ENCODE data around the gene LSAMP.

The LSAMP gene

DNA sequence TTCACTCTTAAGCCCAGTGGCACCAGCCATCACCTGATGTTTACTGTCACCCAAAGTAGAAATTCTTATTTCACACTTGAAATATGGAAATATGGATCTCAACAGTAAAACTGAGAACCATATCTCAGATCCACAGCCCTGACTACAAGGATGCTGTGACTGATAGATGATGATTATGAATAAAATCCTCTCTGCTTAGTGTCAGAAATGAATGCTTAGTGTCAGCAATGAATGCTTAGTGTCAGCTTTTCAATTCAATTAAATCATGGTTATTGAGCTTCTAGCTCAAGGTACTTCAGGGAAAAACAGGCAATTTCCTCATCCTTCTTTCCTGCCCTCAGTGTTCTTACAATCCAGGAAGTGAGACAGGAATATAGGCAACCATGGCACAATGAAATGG lies 392.3 kb downstream of the LSAMP start:
- Histone ChIP-seq H3K9ac (ENCODE audit: low read depth, low read length) (no peak overlapping the region), H3K4me3 (ENCODE audit: low read depth, low read length) (no peak overlapping the region), H3K27me3 (ENCODE audit: control insufficient read depth, insufficient read depth, low read length) (no peaks in the 10 kb centered on the region), H3K36me3 (ENCODE audit: control insufficient read depth, insufficient read depth, low read length) (no peaks in the 10 kb centered on the region), H3K4me1 (ENCODE audit: control insufficient read depth, insufficient read depth, low read length) (peaks cover 4% of the 10 kb centered on the region), H3K9me3 (ENCODE audit: control insufficient read depth, insufficient read depth, low read length) (no peaks in the 10 kb centered on the region)

DNA sequence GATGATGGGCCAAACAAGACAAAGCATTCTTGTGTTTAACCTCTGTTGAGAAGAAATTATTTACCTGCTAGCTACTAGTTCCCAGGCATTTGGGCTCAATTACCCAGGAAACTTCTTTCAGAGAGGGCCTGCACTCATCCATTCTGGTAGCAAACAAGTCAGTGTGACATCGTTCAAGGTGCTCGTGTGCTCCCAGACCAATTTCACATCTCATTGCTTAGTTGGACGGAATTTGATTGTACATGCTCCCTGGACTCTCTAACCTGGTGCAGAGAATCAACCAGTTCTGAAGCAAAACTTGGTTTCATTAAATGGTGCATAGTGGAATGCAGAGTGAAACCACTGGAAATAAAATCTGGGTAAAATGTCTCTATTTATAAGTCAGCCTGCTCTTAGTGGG lies 392.7 kb downstream of the LSAMP start:
- Histone ChIP-seq H3K4me1 (ENCODE audit: control insufficient read depth, insufficient read depth, low read length) (peaks cover 4% of the 10 kb centered on the region), H3K27me3 (ENCODE audit: control insufficient read depth, insufficient read depth, low read length) (no peaks in the 10 kb centered on the region), H3K9ac (ENCODE audit: low read depth, low read length) (no peak overlapping the region), H3K9me3 (ENCODE audit: control insufficient read depth, insufficient read depth, low read length) (no peaks in the 10 kb centered on the region), H3K4me3 (ENCODE audit: low read depth, low read length) (no peak overlapping the region), H3K36me3 (ENCODE audit: control insufficient read depth, insufficient read depth, low read length) (no peaks in the 10 kb centered on the region)

DNA sequence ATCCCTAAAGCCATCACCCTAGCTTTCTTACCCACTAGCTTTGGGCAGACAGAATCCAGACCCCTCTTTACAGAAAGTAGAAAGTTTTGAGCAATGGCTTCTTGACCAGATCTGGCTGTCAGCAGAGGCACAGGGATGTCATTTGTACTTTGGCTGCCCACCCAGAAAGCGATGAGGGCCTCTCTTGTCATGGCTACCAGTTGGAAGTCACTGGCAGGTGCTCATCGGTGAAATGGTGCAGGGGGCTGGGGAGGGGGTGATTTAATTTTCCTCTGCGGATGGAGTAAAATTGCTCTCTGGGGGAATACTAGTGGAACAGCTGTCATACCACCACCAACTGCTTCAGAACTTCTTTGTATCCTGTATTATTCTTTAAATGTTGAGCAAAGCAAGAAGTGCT lies 393.7 kb downstream of the LSAMP start:
- H3K36me3 ChIP-seq (ENCODE audit: control insufficient read depth, insufficient read depth, low read length), result no peaks in the 10 kb centered on the region
- H3K27me3 ChIP-seq (ENCODE audit: control insufficient read depth, insufficient read depth, low read length), result no peaks in the 10 kb centered on the region
- peaks cover 4% of the 10 kb centered on the region for H3K4me1 ChIP-seq (ENCODE audit: control insufficient read depth, insufficient read depth, low read length)
- H3K9ac ChIP-seq (ENCODE audit: low read depth, low read length), result no peak overlapping the region
- H3K4me3 ChIP-seq (ENCODE audit: low read depth, low read length), result no peak overlapping the region
- H3K9me3 ChIP-seq (ENCODE audit: control insufficient read depth, insufficient read depth, low read length), result no peaks in the 10 kb centered on the region

DNA sequence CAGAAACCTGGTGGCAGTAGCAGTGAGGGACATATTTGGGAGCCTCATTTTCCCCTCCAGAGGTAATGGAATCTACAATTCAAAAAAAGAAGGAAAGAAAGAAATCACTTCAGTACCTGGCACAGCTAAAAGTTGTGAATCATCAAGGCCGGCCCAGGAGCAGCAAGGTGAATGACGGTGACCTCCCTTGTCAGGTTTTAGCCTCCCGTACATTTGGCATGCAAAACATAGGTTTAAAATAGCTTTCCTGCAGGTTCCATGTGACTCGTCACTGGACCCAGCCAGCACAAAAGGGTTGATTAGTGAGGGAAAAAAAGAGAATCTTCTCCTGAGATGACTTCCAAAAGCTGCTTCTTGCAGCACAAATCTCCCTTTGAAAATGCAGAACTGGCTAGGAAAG lies 394.2 kb downstream of the LSAMP start:
- H3K4me1 ChIP-seq (ENCODE audit: control insufficient read depth, insufficient read depth, low read length), result peaks cover 4% of the 10 kb centered on the region
- no peaks in the 10 kb centered on the region for H3K9me3 ChIP-seq (ENCODE audit: control insufficient read depth, insufficient read depth, low read length)
- no peak overlapping the region for H3K4me3 ChIP-seq (ENCODE audit: low read depth, low read length)
- H3K36me3 ChIP-seq (ENCODE audit: control insufficient read depth, insufficient read depth, low read length), result no peaks in the 10 kb centered on the region
- H3K9ac ChIP-seq (ENCODE audit: low read depth, low read length), result no peak overlapping the region
- H3K27me3 ChIP-seq (ENCODE audit: control insufficient read depth, insufficient read depth, low read length), result no peaks in the 10 kb centered on the region

DNA sequence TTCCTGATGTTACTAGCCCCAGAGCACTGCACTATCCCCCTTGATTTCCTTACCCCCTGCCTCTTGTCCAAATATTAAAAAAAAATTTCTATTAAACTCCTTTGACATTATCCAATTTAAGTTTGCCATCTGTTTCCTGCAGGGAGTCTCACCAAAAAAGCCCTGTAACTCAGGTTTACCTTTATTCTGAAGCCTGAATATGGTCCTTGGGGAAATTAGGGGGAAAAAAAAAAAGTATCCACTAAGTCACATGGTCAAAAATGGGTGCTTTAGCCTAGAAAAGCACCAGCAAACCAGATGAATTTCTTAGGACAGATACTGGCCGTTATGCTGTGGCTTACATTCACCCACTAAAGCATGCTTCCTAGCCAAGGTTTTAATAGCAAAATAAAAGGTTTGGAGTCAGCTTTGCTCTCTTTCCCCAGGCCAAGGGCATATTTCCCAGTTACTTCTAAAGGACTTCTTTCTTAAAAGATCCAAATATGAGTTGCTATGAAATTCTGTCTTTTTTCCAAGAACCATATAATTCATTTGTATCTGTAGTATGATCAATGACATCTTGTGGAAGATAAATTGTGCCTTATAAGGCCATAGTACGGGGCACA lies 394.9 kb downstream of the LSAMP start:
- no peaks in the 10 kb centered on the region for H3K9me3 ChIP-seq (ENCODE audit: control insufficient read depth, insufficient read depth, low read length)
- no peak overlapping the region for H3K9ac ChIP-seq (ENCODE audit: low read depth, low read length)
- peaks cover 4% of the 10 kb centered on the region for H3K4me1 ChIP-seq (ENCODE audit: control insufficient read depth, insufficient read depth, low read length)
- H3K4me3 ChIP-seq (ENCODE audit: low read depth, low read length), result no peak overlapping the region
- no peaks in the 10 kb centered on the region for H3K36me3 ChIP-seq (ENCODE audit: control insufficient read depth, insufficient read depth, low read length)
- no peaks in the 10 kb centered on the region for H3K27me3 ChIP-seq (ENCODE audit: control insufficient read depth, insufficient read depth, low read length)

- Histone ChIP-seq H3K4me1 (ENCODE audit: control insufficient read depth, insufficient read depth, low read length) (peaks cover 4% of the 10 kb centered on the region), H3K36me3 (ENCODE audit: control insufficient read depth, insufficient read depth, low read length) (no peaks in the 10 kb centered on the region), H3K9ac (ENCODE audit: low read depth, low read length) (no peak overlapping the region), H3K4me3 (ENCODE audit: low read depth, low read length) (no peak overlapping the region), H3K9me3 (ENCODE audit: control insufficient read depth, insufficient read depth, low read length) (no peaks in the 10 kb centered on the region), H3K27me3 (ENCODE audit: control insufficient read depth, insufficient read depth, low read length) (no peaks in the 10 kb centered on the region)
Observed at GRCh38 chr3:116048991-116049390, 396.3 kb downstream of the LSAMP start.

GRCh38 chr3:116046350-116046749 lies 398.9 kb downstream of the LSAMP start:
- H3K9me3 ChIP-seq (ENCODE audit: control insufficient read depth, insufficient read depth, low read length), result no peaks in the 10 kb centered on the region
- peaks cover 3% of the 10 kb centered on the region for H3K4me1 ChIP-seq (ENCODE audit: control insufficient read depth, insufficient read depth, low read length)
- no peak overlapping the region for H3K9ac ChIP-seq (ENCODE audit: low read depth, low read length)
- no peaks in the 10 kb centered on the region for H3K36me3 ChIP-seq (ENCODE audit: control insufficient read depth, insufficient read depth, low read length)
- no peaks in the 10 kb centered on the region for H3K27me3 ChIP-seq (ENCODE audit: control insufficient read depth, insufficient read depth, low read length)
- no peak overlapping the region for H3K4me3 ChIP-seq (ENCODE audit: low read depth, low read length)

DNA sequence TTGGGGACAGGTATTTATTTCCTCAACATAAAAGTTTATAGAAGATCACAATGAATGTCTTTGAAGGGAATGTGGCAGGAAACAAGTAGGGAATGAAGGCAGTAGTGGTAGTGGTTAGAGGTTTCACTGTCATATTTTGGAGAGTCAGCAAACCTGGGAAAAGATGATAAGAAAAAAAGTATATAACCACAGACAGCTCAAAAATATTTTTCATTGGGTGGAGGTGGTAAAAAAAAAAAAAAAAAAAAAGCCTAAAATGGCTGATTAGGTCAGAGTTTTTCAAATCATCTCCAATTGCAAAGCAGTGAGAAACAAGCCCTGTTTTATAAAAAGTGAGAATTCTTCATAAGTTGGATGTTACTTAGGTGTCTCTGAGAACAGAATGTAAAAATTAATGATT lies 400.0 kb downstream of the LSAMP start:
- H3K4me1 ChIP-seq (ENCODE audit: control insufficient read depth, insufficient read depth, low read length), result no peaks in the 10 kb centered on the region
- no peak overlapping the region for H3K9ac ChIP-seq (ENCODE audit: low read depth, low read length)
- no peaks in the 10 kb centered on the region for H3K9me3 ChIP-seq (ENCODE audit: control insufficient read depth, insufficient read depth, low read length)
- H3K36me3 ChIP-seq (ENCODE audit: control insufficient read depth, insufficient read depth, low read length), result no peaks in the 10 kb centered on the region
- H3K27me3 ChIP-seq (ENCODE audit: control insufficient read depth, insufficient read depth, low read length), result no peaks in the 10 kb centered on the region
- H3K4me3 ChIP-seq (ENCODE audit: low read depth, low read length), result no peak overlapping the region

GRCh38 chr3:116040152-116040551 lies 405.1 kb downstream of the LSAMP start:
- no peak overlapping the region for H3K4me3 ChIP-seq (ENCODE audit: low read depth, low read length)
- no peaks in the 10 kb centered on the region for H3K9me3 ChIP-seq (ENCODE audit: control insufficient read depth, insufficient read depth, low read length)
- no peaks in the 10 kb centered on the region for H3K36me3 ChIP-seq (ENCODE audit: control insufficient read depth, insufficient read depth, low read length)
- H3K9ac ChIP-seq (ENCODE audit: low read depth, low read length), result no peak overlapping the region
- H3K27me3 ChIP-seq (ENCODE audit: control insufficient read depth, insufficient read depth, low read length), result no peaks in the 10 kb centered on the region
- no peaks in the 10 kb centered on the region for H3K4me1 ChIP-seq (ENCODE audit: control insufficient read depth, insufficient read depth, low read length)

DNA sequence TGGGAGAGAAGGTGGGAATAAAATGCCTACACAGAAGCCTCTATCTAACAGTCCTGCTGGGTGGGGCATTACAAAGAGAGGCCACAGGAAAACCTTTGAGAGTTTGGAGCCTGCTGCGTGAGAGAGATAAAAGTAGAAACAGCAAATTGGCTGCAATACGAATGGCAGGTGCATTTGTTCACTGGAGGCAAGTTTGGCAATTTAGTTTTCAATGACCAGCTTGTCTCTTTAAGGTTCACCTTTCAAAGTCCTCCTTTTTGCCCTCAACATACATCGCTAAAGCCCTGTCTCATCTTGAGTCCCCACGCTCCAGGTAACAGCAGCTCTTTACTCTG lies 405.7 kb downstream of the LSAMP start:
- peaks cover 1% of the 10 kb centered on the region for H3K4me1 ChIP-seq (ENCODE audit: control insufficient read depth, insufficient read depth, low read length)
- no peaks in the 10 kb centered on the region for H3K36me3 ChIP-seq (ENCODE audit: control insufficient read depth, insufficient read depth, low read length)
- H3K4me3 ChIP-seq (ENCODE audit: low read depth, low read length), result no peak overlapping the region
- no peaks in the 10 kb centered on the region for H3K27me3 ChIP-seq (ENCODE audit: control insufficient read depth, insufficient read depth, low read length)
- no peaks in the 10 kb centered on the region for H3K9me3 ChIP-seq (ENCODE audit: control insufficient read depth, insufficient read depth, low read length)
- H3K9ac ChIP-seq (ENCODE audit: low read depth, low read length), result no peak overlapping the region

DNA sequence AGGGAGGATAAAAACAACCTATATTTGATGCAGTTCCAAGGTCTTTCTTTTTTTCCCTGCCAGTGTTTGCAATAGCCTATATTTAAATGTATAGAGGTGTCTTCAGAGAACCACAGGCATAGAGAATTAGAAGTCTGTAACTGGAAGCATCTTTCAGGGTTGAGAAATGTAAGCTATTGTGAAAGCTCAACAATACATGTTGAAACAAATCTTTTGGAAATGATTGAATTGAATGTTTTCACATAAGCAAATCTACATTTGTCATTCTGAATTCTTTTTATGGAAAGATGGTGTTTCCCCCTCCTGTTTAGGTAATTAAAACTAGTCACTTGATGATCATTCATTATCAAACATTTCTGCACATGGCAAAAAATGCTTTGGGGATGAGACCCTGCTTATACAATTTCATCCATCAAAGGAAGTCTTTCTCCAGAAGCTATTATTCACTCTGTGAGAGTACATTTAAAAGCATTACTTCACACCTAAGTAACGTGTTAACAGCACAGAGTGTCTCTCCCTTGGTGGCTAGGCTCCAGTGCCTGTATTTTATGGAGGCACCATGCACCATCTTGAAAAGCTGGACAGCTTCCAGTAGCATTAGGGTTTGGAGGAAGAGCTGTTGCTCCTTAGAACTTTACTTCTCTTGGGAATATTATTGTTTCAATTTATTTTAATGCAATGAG lies 406.2 kb downstream of the LSAMP start:
- H3K9me3 ChIP-seq (ENCODE audit: control insufficient read depth, insufficient read depth, low read length), result no peaks in the 10 kb centered on the region
- H3K36me3 ChIP-seq (ENCODE audit: control insufficient read depth, insufficient read depth, low read length), result no peaks in the 10 kb centered on the region
- peaks cover 6% of the 10 kb centered on the region for H3K4me1 ChIP-seq (ENCODE audit: control insufficient read depth, insufficient read depth, low read length)
- no peak overlapping the region for H3K4me3 ChIP-seq (ENCODE audit: low read depth, low read length)
- no peaks in the 10 kb centered on the region for H3K27me3 ChIP-seq (ENCODE audit: control insufficient read depth, insufficient read depth, low read length)
- no peak overlapping the region for H3K9ac ChIP-seq (ENCODE audit: low read depth, low read length)

GRCh38 chr3:116037954-116038911 lies 407.1 kb downstream of the LSAMP start:
- Histone ChIP-seq H3K36me3 (ENCODE audit: control insufficient read depth, insufficient read depth, low read length) (no peaks in the 10 kb centered on the region), H3K4me3 (ENCODE audit: low read depth, low read length) (no peak overlapping the region), H3K27me3 (ENCODE audit: control insufficient read depth, insufficient read depth, low read length) (no peaks in the 10 kb centered on the region), H3K9me3 (ENCODE audit: control insufficient read depth, insufficient read depth, low read length) (no peaks in the 10 kb centered on the region), H3K4me1 (ENCODE audit: control insufficient read depth, insufficient read depth, low read length) (peaks cover 7% of the 10 kb centered on the region), H3K9ac (ENCODE audit: low read depth, low read length) (no peak overlapping the region)
